ENCODE results near the gene SPNS2.
"Not testable (repeated sequence)": the region's sequence is repeated elsewhere in the genome, so short reads cannot be mapped to it uniquely, and the experiment has no call there.

Gene SPNS2

GRCh38 chr17:4576729-4577322, 78.1 kb downstream of the SPNS2 start:
- Histone ChIP-seq H3K4me3 (ENCODE audit: severe bottlenecking) (no peak overlapping the region), H3K27ac (ENCODE audit: poor library complexity, severe bottlenecking) (no peak overlapping the region), H3K9me3 (ENCODE audit: severe bottlenecking) (no peaks in the 10 kb centered on the region), H3K27me3 (ENCODE audit: insufficient read depth, poor library complexity, severe bottlenecking) (peaks cover 1% of the 10 kb centered on the region), H3K36me3 (ENCODE audit: low read depth) (no peaks in the 10 kb centered on the region), H3K4me1 (ENCODE audit: insufficient read depth, poor library complexity, severe bottlenecking) (no peaks in the 10 kb centered on the region)
- no peak for TF ChIP-seq CTCF (IDR thresholded peaks at IDR 0.05; ENCODE audit: poor library complexity, severe bottlenecking)
- DNase-seq (ENCODE audit: low spot score) (no peak), ATAC-seq (ENCODE audit: low read depth) (no peak)

GRCh38 chr17:4577386-4577993, 78.8 kb downstream of the SPNS2 start:
- TF ChIP-seq CTCF (IDR thresholded peaks at IDR 0.05; ENCODE audit: poor library complexity, severe bottlenecking), result no peak
- Histone ChIP-seq H3K4me1 (ENCODE audit: insufficient read depth, poor library complexity, severe bottlenecking) (no peaks in the 10 kb centered on the region), H3K27me3 (ENCODE audit: insufficient read depth, poor library complexity, severe bottlenecking) (peaks cover 8% of the 10 kb centered on the region), H3K9me3 (ENCODE audit: severe bottlenecking) (no peaks in the 10 kb centered on the region), H3K27ac (ENCODE audit: poor library complexity, severe bottlenecking) (no peak overlapping the region), H3K4me3 (ENCODE audit: severe bottlenecking) (no peak overlapping the region), H3K36me3 (ENCODE audit: low read depth) (no peaks in the 10 kb centered on the region)
- ATAC-seq (ENCODE audit: low read depth), result no peak
- no peak for DNase-seq (ENCODE audit: low spot score)

GRCh38 chr17:4578349-4578748, 79.7 kb downstream of the SPNS2 start:
- H3K9me3 ChIP-seq (ENCODE audit: severe bottlenecking); H3K27ac ChIP-seq (ENCODE audit: poor library complexity, severe bottlenecking); ATAC-seq (ENCODE audit: low read depth); H3K4me1 ChIP-seq (ENCODE audit: insufficient read depth, poor library complexity, severe bottlenecking); H3K4me3 ChIP-seq (ENCODE audit: severe bottlenecking); DNase-seq (ENCODE audit: low spot score); H3K36me3 ChIP-seq (ENCODE audit: low read depth): not testable (repeated sequence)
- H3K27me3 ChIP-seq (ENCODE audit: insufficient read depth, poor library complexity, severe bottlenecking), result peaks cover 17% of the 10 kb centered on the region

- Histone ChIP-seq H3K9me3 (ENCODE audit: severe bottlenecking) (no peaks in the 10 kb centered on the region), H3K4me3 (ENCODE audit: severe bottlenecking) (no peak overlapping the region), H3K27ac (ENCODE audit: poor library complexity, severe bottlenecking) (no peak overlapping the region), H3K4me1 (ENCODE audit: insufficient read depth, poor library complexity, severe bottlenecking) (no peaks in the 10 kb centered on the region), H3K36me3 (ENCODE audit: low read depth) (no peaks in the 10 kb centered on the region), H3K27me3 (ENCODE audit: insufficient read depth, poor library complexity, severe bottlenecking) (peaks cover 27% of the 10 kb centered on the region)
- TF ChIP-seq CTCF (IDR thresholded peaks at IDR 0.05; ENCODE audit: poor library complexity, severe bottlenecking), result no peak
- ATAC-seq (ENCODE audit: low read depth), result no peak
- DNase-seq (ENCODE audit: low spot score), result no peak
Measured at GRCh38 chr17:4579678-4580077, 81.0 kb downstream of the SPNS2 start.

GRCh38 chr17:4580291-4580690, 81.6 kb downstream of the SPNS2 start:
- H3K9me3 ChIP-seq (ENCODE audit: severe bottlenecking), result no peaks in the 10 kb centered on the region
- no peak overlapping the region for H3K4me3 ChIP-seq (ENCODE audit: severe bottlenecking)
- no peak for TF ChIP-seq CTCF (IDR thresholded peaks at IDR 0.05; ENCODE audit: poor library complexity, severe bottlenecking)
- H3K27me3 ChIP-seq (ENCODE audit: insufficient read depth, poor library complexity, severe bottlenecking), result peaks cover 32% of the 10 kb centered on the region
- no peaks in the 10 kb centered on the region for H3K36me3 ChIP-seq (ENCODE audit: low read depth)
- ATAC-seq (ENCODE audit: low read depth) (0 out of 3 replicates have a peak, but pooled peaks have one; percentile 30), DNase-seq (ENCODE audit: low spot score) (no peak)
- no peaks in the 10 kb centered on the region for H3K4me1 ChIP-seq (ENCODE audit: insufficient read depth, poor library complexity, severe bottlenecking)
- no peak overlapping the region for H3K27ac ChIP-seq (ENCODE audit: poor library complexity, severe bottlenecking)
